Nephron (organoid): ENCODE data around the gene COPS4.

ENCODE experiments used
- H3K27ac Mint-ChIP-seq, 3 experiments: 2 replicates each; pipeline ENCODE4 v1.8.0; 2020; ENCODE audit warnings: mixed read lengths in 3 of 3, mild to moderate bottlenecking in 2 of 3, moderate library complexity in 1 of 3
- H3K27me3 Mint-ChIP-seq: 2 replicates; pipeline ENCODE4 v1.8.0; 2021; ENCODE audit warnings: low read depth, mild to moderate bottlenecking, moderate library complexity, mixed read lengths
- H3K36me3 Mint-ChIP-seq: 2 replicates; pipeline ENCODE4 v1.8.0; 2020; ENCODE audit warnings: low read depth, mixed read lengths
- H3K4me1 Mint-ChIP-seq: 2 replicates; pipeline ENCODE4 v1.8.0; 2020; ENCODE audit warnings: mixed read lengths
- H3K4me3 Mint-ChIP-seq, 3 experiments: 2 replicates each; pipeline ENCODE4 v1.8.0; 2020; ENCODE audit warnings: mild to moderate bottlenecking in 3 of 3, mixed read lengths in 3 of 3, moderate library complexity in 2 of 3
- H3K9me3 Mint-ChIP-seq: 2 replicates; pipeline ENCODE4 v1.8.0; 2020; ENCODE audit warnings: mixed read lengths
- CTCF ChIP-seq, 3 experiments: fragments of 200-600 bp; sonication (generic); IDR thresholded peaks; one replicate each; pipeline ENCODE4 v1.5.0; 2021; ENCODE audit warnings: antibody characterized with exemption in 3 of 3; ENCODE audit not compliant: unreplicated experiment in 3 of 3

The COPS4 gene

GRCh38 chr4:83112231-83112630 lies 77.2 kb downstream of the COPS4 start:
- no peaks in the 10 kb centered on the region for H3K9me3 Mint-ChIP-seq
- peaks cover 6% of the 10 kb centered on the region for H3K4me1 Mint-ChIP-seq
- no peak overlapping the region for H3K4me3 Mint-ChIP-seq
- peaks cover 26% of the 10 kb centered on the region for H3K27me3 Mint-ChIP-seq
- H3K27ac Mint-ChIP-seq, result no peak overlapping the region
- no peaks in the 10 kb centered on the region for H3K36me3 Mint-ChIP-seq
- no peak for TF ChIP-seq CTCF (IDR thresholded peaks at IDR 0.05; ENCODE audit: unreplicated experiment in 3 of 3)

- Mint-ChIP-seq H3K27me3 (peaks cover 26% of the 10 kb centered on the region), H3K36me3 (no peaks in the 10 kb centered on the region), H3K4me1 (peaks cover 6% of the 10 kb centered on the region), H3K9me3 (no peaks in the 10 kb centered on the region), H3K4me3 (no peak overlapping the region), H3K27ac (no peak overlapping the region)
- TF ChIP-seq CTCF (IDR thresholded peaks at IDR 0.05; ENCODE audit: unreplicated experiment in 3 of 3), result no peak
Observed at GRCh38 chr4:83112678-83113428, 77.9 kb downstream of the COPS4 start.

- H3K4me3 Mint-ChIP-seq, result no peak overlapping the region
- H3K9me3 Mint-ChIP-seq, result no peaks in the 10 kb centered on the region
- peaks cover 21% of the 10 kb centered on the region for H3K27me3 Mint-ChIP-seq
- TF ChIP-seq CTCF (IDR thresholded peaks at IDR 0.05; ENCODE audit: unreplicated experiment in 3 of 3), result no peak
- H3K27ac Mint-ChIP-seq, result no peak overlapping the region
- no peaks in the 10 kb centered on the region for H3K36me3 Mint-ChIP-seq
- H3K4me1 Mint-ChIP-seq, result peaks cover 6% of the 10 kb centered on the region
Observed at GRCh38 chr4:83113429-83113786, 78.4 kb downstream of the COPS4 start.

- Mint-ChIP-seq H3K9me3 (no peaks in the 10 kb centered on the region), H3K4me1 (peaks cover 6% of the 10 kb centered on the region), H3K4me3 (no peak within 1 kb of the TSS), H3K36me3 (no peaks in the 10 kb centered on the region), H3K27me3 (peaks cover 10% of the 10 kb centered on the region), H3K27ac (no peak within 1 kb of the TSS)
- TF ChIP-seq CTCF (IDR thresholded peaks at IDR 0.05; ENCODE audit: unreplicated experiment in 3 of 3), result no peak
Observed at GRCh38 chr4:83114576-83114975, 79.6 kb downstream of the COPS4 start, which contains the start of gene PLAC8. TSS of gene PLAC8 (minus strand) at chr4:83114729. CDS start at chr4:83107921, 6,808 bp downstream.

GRCh38 chr4:83115000-83115399 lies 80.0 kb downstream of the COPS4 start:
- no peak for TF ChIP-seq CTCF (IDR thresholded peaks at IDR 0.05; ENCODE audit: unreplicated experiment in 3 of 3)
- H3K4me1 Mint-ChIP-seq, result peaks cover 6% of the 10 kb centered on the region
- no peak overlapping the region for H3K4me3 Mint-ChIP-seq
- no peaks in the 10 kb centered on the region for H3K36me3 Mint-ChIP-seq
- peaks cover 10% of the 10 kb centered on the region for H3K27me3 Mint-ChIP-seq
- no peaks in the 10 kb centered on the region for H3K9me3 Mint-ChIP-seq
- no peak overlapping the region for H3K27ac Mint-ChIP-seq

- H3K4me3 Mint-ChIP-seq, result no peak overlapping the region
- no peaks in the 10 kb centered on the region for H3K4me1 Mint-ChIP-seq
- no peaks in the 10 kb centered on the region for H3K9me3 Mint-ChIP-seq
- H3K36me3 Mint-ChIP-seq, result no peaks in the 10 kb centered on the region
- H3K27ac Mint-ChIP-seq, result no peak overlapping the region
- peaks cover 2% of the 10 kb centered on the region for H3K27me3 Mint-ChIP-seq
- TF ChIP-seq CTCF (IDR thresholded peaks at IDR 0.05; ENCODE audit: unreplicated experiment in 3 of 3), result no peak
Observed at GRCh38 chr4:83115656-83116285, 80.8 kb downstream of the COPS4 start.
